ENCODE data around the gene SLC6A19. TPM values are rescaled to one million over a fixed set of nuclear protein-coding genes. Genes with fewer than 3 reads are reported as not detected.

Gene SLC6A19
- polyA plus RNA-seq, 3 donors: not detected

DNA sequence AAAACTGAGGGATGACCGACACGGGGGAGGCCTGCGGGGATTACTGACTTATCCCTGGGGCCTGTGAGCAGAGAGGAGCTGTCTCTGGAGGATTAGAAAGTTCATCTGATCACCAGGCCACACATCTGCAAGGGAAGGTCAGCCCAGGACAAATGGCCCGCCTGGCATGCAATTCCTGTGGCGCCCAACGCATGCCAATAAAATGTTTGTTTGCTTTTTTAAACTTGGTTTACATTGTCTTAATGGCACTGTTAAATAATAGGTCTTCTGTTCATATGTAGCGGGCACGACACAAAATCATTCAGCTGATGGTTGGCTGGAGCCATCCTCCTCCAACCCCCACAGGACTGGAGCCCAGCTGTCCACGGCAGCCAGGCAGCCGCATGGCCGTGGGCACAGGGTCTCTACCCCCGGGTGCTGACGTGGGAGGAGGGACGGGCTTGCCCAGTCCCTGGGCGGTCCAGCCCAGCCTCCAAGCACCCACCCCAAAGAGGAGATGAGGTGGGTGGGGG is 48.6 kb upstream of the SLC6A19 start:
- peaks cover 5 to 44% of the 10 kb centered on the region in 2 donors for H3K27me3 ChIP-seq (ENCODE audit: control insufficient read depth in 2 of 2, insufficient read depth in 2 of 2, low read length in 2 of 2)
- H3K36me3 ChIP-seq (replicated peaks in 1 of 2; ENCODE audit: control insufficient read depth in 1 of 2, insufficient read depth in 2 of 2, low read length in 2 of 2): no peaks in the 10 kb centered on the region
- no peaks in the 10 kb centered on the region for H4K20me1 ChIP-seq (ENCODE audit: insufficient read depth, low read length)
- H3K4me3 Mint-ChIP-seq: peak overlapping the region in 1 of 2 donors; percentile 57
- no peaks in the 10 kb centered on the region for H3K79me2 ChIP-seq (ENCODE audit: insufficient read depth, low read length)
- no peak for DNase-seq
- no peak overlapping the region for H3K27ac ChIP-seq (ENCODE audit: low read depth in 1 of 2, low read length in 2 of 2)
- 89% methylated on average over 3 of the region's 15 CpGs for WGBS (ENCODE audit: insufficient coverage)
- TF ChIP-seq, protein P1, sequence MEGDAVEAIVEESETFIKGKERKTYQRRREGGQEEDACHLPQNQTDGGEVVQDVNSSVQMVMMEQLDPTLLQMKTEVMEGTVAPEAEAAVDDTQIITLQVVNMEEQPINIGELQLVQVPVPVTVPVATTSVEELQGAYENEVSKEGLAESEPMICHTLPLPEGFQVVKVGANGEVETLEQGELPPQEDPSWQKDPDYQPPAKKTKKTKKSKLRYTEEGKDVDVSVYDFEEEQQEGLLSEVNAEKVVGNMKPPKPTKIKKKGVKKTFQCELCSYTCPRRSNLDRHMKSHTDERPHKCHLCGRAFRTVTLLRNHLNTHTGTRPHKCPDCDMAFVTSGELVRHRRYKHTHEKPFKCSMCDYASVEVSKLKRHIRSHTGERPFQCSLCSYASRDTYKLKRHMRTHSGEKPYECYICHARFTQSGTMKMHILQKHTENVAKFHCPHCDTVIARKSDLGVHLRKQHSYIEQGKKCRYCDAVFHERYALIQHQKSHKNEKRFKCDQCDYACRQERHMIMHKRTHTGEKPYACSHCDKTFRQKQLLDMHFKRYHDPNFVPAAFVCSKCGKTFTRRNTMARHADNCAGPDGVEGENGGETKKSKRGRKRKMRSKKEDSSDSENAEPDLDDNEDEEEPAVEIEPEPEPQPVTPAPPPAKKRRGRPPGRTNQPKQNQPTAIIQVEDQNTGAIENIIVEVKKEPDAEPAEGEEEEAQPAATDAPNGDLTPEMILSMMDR (IDR thresholded peaks at IDR 0.05): no peak
- H3K9ac ChIP-seq (ENCODE audit: insufficient read depth, low read length, poor library complexity, severe bottlenecking): no peak overlapping the region
- no peak overlapping the region for H3K4me2 ChIP-seq (replicated peaks; ENCODE audit: extremely low read depth, low read length, poor library complexity, severe bottlenecking)
- H3K4me3 ChIP-seq (replicated peaks in 1 of 3; ENCODE audit: low read depth in 2 of 3, low read length in 3 of 3): no peak overlapping the region
- intact Hi-C loops (cut with micrococcal nuclease): no loop called here
- peaks cover 30 to 52% (median 45%) of the 10 kb centered on the region in 3 donors for H3K27me3 Mint-ChIP-seq (ENCODE audit: low read depth in 3 of 3)
- H3K4me1 Mint-ChIP-seq: no peaks in the 10 kb centered on the region
- H3K9me3 ChIP-seq (replicated peaks in 1 of 2; ENCODE audit: control insufficient read depth in 1 of 2, insufficient read depth in 1 of 2, low read length in 2 of 2): peaks cover 9 to 14% of the 10 kb centered on the region in 2 donors
- no peaks in the 10 kb centered on the region for H3K36me3 Mint-ChIP-seq
- H3K27ac Mint-ChIP-seq: no peak overlapping the region
- peaks cover 4 to 15% (median 7%) of the 10 kb centered on the region in 7 donors for H3K9me3 Mint-ChIP-seq
- H2AFZ ChIP-seq (ENCODE audit: insufficient read depth, low read depth, low read length, poor library complexity, severe bottlenecking): no peak overlapping the region
- no peaks in the 10 kb centered on the region for H3K4me1 ChIP-seq (ENCODE audit: control insufficient read depth in 1 of 2, insufficient read depth in 2 of 2, low read length in 2 of 2)

DNA sequence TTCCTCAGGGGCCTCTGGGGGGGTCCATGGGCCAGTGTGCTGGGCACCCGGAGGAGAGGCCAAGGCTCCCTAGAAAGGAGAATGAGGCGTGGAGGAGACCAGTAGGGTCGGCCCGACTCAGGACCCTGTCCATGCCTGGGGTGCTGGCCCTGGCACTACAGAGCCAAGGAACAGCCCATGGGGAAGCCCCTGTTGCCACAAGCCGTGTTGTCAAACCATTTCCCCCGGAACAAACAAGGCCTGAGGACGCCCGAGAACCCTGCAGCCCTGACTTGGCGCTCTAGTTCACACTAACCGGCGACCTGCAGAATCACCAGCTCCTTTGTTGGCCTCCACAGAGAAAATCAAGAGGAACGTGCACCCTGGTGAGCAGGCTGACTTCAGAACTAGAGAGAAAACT is 48.0 kb upstream of the SLC6A19 start:
- 60% methylated on average over 12 of the region's 12 CpGs for WGBS (ENCODE audit: insufficient coverage)
- Mint-ChIP-seq H3K27me3 (ENCODE audit: low read depth in 3 of 3) (peaks cover 30 to 54% (median 49%) of the 10 kb centered on the region in 3 donors), H3K9me3 (peaks cover 4 to 16% (median 7%) of the 10 kb centered on the region in 7 donors), H3K27ac (no peak overlapping the region), H3K36me3 (no peaks in the 10 kb centered on the region), H3K4me1 (no peaks in the 10 kb centered on the region), H3K4me3 (no peak overlapping the region)
- Histone ChIP-seq H3K79me2 (ENCODE audit: insufficient read depth, low read length) (no peaks in the 10 kb centered on the region), H3K4me3 (replicated peaks in 1 of 3; ENCODE audit: low read depth in 2 of 3, low read length in 3 of 3) (no peak overlapping the region), H4K20me1 (ENCODE audit: insufficient read depth, low read length) (no peaks in the 10 kb centered on the region), H3K9ac (ENCODE audit: insufficient read depth, low read length, poor library complexity, severe bottlenecking) (no peak overlapping the region), H3K9me3 (replicated peaks in 1 of 2; ENCODE audit: control insufficient read depth in 1 of 2, insufficient read depth in 1 of 2, low read length in 2 of 2) (peaks cover 9 to 14% of the 10 kb centered on the region in 2 donors), H3K27ac (ENCODE audit: low read depth in 1 of 2, low read length in 2 of 2) (no peak overlapping the region), H2AFZ (ENCODE audit: insufficient read depth, low read depth, low read length, poor library complexity, severe bottlenecking) (no peak overlapping the region), H3K27me3 (ENCODE audit: control insufficient read depth in 2 of 2, insufficient read depth in 2 of 2, low read length in 2 of 2) (peaks cover 5 to 44% of the 10 kb centered on the region in 2 donors), H3K36me3 (replicated peaks in 1 of 2; ENCODE audit: control insufficient read depth in 1 of 2, insufficient read depth in 2 of 2, low read length in 2 of 2) (no peaks in the 10 kb centered on the region), H3K4me2 (replicated peaks; ENCODE audit: extremely low read depth, low read length, poor library complexity, severe bottlenecking) (no peak overlapping the region), H3K4me1 (ENCODE audit: control insufficient read depth in 1 of 2, insufficient read depth in 2 of 2, low read length in 2 of 2) (no peaks in the 10 kb centered on the region)
- intact Hi-C loops (cut with micrococcal nuclease): no loop called here
- TF ChIP-seq, protein P1 (IDR thresholded peaks at IDR 0.05): no peak
- no peak for DNase-seq

Measured in CD14-positive monocyte (primary cell).